ENCODE data around the gene CYB5R4. TPM values are rescaled to one million over a fixed set of nuclear protein-coding genes. Genes with fewer than 3 reads are reported as not detected.

Gene CYB5R4
- total RNA-seq, 2 donors from 2014 or later = 8.2 to 8.6 TPM

DNA sequence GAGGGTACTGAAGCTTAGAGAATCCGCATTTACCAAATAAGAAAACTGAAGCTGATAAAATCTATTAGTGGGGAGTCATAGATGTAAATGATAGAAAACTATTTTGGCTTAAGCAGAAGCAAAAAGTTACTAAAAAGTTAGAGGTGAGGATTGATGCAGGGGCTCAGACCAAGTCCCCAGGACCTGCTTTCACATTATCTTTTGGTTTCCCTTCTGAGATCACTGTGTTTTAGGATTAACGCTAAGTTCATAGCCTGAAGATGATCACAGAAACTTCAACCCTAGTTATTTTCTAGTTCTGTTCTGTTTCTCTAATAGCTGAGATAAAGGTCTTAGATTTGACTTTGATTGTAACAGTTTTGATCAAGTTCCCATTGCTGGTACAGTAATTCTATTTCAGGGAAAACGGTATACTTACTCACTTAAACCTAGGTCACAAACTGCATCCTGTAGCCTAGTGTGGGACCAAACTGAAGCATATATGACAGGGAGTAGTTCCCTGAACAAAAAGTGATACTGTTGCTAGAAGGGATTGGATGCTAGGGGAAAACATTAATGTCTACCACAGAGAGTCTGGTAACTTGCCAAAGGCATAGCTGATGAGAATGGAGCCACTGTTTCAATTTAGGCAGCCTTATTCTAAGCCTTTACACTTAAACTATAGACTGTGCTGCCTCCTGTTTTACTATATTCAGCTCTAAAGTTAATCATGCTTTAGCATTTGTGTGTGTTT, 13.1 kb downstream of the CYB5R4 start:
- H3K4me3 ChIP-seq = no peak overlapping the region
- H3K4me1 ChIP-seq (replicated peaks) = no peaks in the 10 kb centered on the region
- WGBS = 89% methylated on average over 3 of the region's 3 CpGs
- H3K9me3 ChIP-seq = no peaks in the 10 kb centered on the region
- TF ChIP-seq POLR2A (IDR thresholded peaks at IDR 0.05) (no peak), POLR2AphosphoS5 (IDR thresholded peaks at IDR 0.05) (no peak)
- TF ChIP-seq, protein P1, sequence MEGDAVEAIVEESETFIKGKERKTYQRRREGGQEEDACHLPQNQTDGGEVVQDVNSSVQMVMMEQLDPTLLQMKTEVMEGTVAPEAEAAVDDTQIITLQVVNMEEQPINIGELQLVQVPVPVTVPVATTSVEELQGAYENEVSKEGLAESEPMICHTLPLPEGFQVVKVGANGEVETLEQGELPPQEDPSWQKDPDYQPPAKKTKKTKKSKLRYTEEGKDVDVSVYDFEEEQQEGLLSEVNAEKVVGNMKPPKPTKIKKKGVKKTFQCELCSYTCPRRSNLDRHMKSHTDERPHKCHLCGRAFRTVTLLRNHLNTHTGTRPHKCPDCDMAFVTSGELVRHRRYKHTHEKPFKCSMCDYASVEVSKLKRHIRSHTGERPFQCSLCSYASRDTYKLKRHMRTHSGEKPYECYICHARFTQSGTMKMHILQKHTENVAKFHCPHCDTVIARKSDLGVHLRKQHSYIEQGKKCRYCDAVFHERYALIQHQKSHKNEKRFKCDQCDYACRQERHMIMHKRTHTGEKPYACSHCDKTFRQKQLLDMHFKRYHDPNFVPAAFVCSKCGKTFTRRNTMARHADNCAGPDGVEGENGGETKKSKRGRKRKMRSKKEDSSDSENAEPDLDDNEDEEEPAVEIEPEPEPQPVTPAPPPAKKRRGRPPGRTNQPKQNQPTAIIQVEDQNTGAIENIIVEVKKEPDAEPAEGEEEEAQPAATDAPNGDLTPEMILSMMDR (IDR thresholded peaks at IDR 0.05) = no peak
- intact Hi-C loops (cut with DNase I) = no loop called here
- no peak overlapping the region for H3K27ac ChIP-seq
- no peaks in the 10 kb centered on the region for H3K27me3 ChIP-seq (replicated peaks; ENCODE audit: insufficient read depth)
- no peaks in the 10 kb centered on the region for H3K36me3 ChIP-seq
- no peak for DNase-seq (ENCODE audit: low spot score)

- Histone ChIP-seq H3K36me3 (no peaks in the 10 kb centered on the region), H3K9me3 (no peaks in the 10 kb centered on the region), H3K27ac (no peak overlapping the region), H3K4me3 (no peak overlapping the region), H3K4me1 (replicated peaks) (no peaks in the 10 kb centered on the region), H3K27me3 (replicated peaks; ENCODE audit: insufficient read depth) (no peaks in the 10 kb centered on the region)
- DNase-seq (ENCODE audit: low spot score) = no peak
- TF ChIP-seq, protein P1 (IDR thresholded peaks at IDR 0.05) = no peak
- TF ChIP-seq POLR2AphosphoS5 (IDR thresholded peaks at IDR 0.05) = no peak
- no peak for TF ChIP-seq POLR2A (IDR thresholded peaks at IDR 0.05)
- intact Hi-C loops (cut with DNase I) = no loop called here
These were observed 14.4 kb downstream of the CYB5R4 start for GRCh38 chr6:83873869-83874268.

GRCh38 chr6:83875843-83876242, 16.4 kb downstream of the CYB5R4 start:
- Histone ChIP-seq H3K4me1 (replicated peaks) (no peaks in the 10 kb centered on the region), H3K9me3 (no peaks in the 10 kb centered on the region), H3K27me3 (replicated peaks; ENCODE audit: insufficient read depth) (no peaks in the 10 kb centered on the region), H3K27ac (no peak overlapping the region), H3K36me3 (no peaks in the 10 kb centered on the region), H3K4me3 (no peak overlapping the region)
- no peak for TF ChIP-seq POLR2A (IDR thresholded peaks at IDR 0.05)
- TF ChIP-seq, protein P1 (IDR thresholded peaks at IDR 0.05) = no peak
- no peak for TF ChIP-seq POLR2AphosphoS5 (IDR thresholded peaks at IDR 0.05)
- DNase-seq (ENCODE audit: low spot score) = no peak
- intact Hi-C loops (cut with DNase I) = no loop called here
- 92% methylated on average over 6 of the region's 6 CpGs for WGBS

GRCh38 chr6:83878902-83879644, 19.6 kb downstream of the CYB5R4 start:
- Histone ChIP-seq H3K9me3 (no peaks in the 10 kb centered on the region), H3K4me3 (no peak overlapping the region), H3K27ac (no peak overlapping the region), H3K36me3 (no peaks in the 10 kb centered on the region), H3K4me1 (replicated peaks) (no peaks in the 10 kb centered on the region), H3K27me3 (replicated peaks; ENCODE audit: insufficient read depth) (no peaks in the 10 kb centered on the region)
- WGBS = 69% methylated on average over 4 of the region's 4 CpGs
- intact Hi-C loops (cut with DNase I) = no loop called here
- DNase-seq (ENCODE audit: low spot score) = no peak
- TF ChIP-seq, protein P1 (IDR thresholded peaks at IDR 0.05) = no peak
- TF ChIP-seq POLR2A (IDR thresholded peaks at IDR 0.05) = no peak
- no peak for TF ChIP-seq POLR2AphosphoS5 (IDR thresholded peaks at IDR 0.05)

Measured in prostate gland (tissue), 2 donors.